Trophoblast cell (in vitro differentiated cells and primary cell): ENCODE results near the gene PCBP4.

Source experiments
- DNase-seq, 2 donors: peaks; one replicate each; pipeline ENCODE4 v3.0.0-alpha.2; 2016
- H2AFZ ChIP-seq: 2 replicates; pipeline ENCODE4 v1.6.1; 2013; ENCODE audit warnings: low read length, moderate library complexity, mild to moderate bottlenecking; ENCODE audit not compliant: insufficient read depth, poor library complexity
- H2AK5ac ChIP-seq: 2 replicates; pipeline ENCODE4 v1.6.1; 2013; ENCODE audit warnings: mild to moderate bottlenecking, low read length
- H2BK120ac ChIP-seq: 2 replicates; pipeline ENCODE4 v1.6.1; 2013; ENCODE audit warnings: low read length, mild to moderate bottlenecking, moderate library complexity; ENCODE audit not compliant: insufficient read depth, poor library complexity
- H2BK12ac ChIP-seq: 2 replicates; pipeline ENCODE4 v1.6.1; 2013; ENCODE audit warnings: mild to moderate bottlenecking, low read length, moderate library complexity
- H2BK5ac ChIP-seq: 2 replicates; pipeline ENCODE4 v1.6.1; 2013; ENCODE audit warnings: low read length, low read depth, moderate library complexity, mild to moderate bottlenecking; ENCODE audit not compliant: poor library complexity
- H3K14ac ChIP-seq: 2 replicates; pipeline ENCODE4 v1.6.1; 2013; ENCODE audit warnings: mild to moderate bottlenecking, low read length
- H3K18ac ChIP-seq: 2 replicates; pipeline ENCODE4 v1.6.1; 2013; ENCODE audit warnings: mild to moderate bottlenecking, low read length
- H3K23ac ChIP-seq: 2 replicates; pipeline ENCODE4 v1.6.1; 2013; ENCODE audit warnings: low read length
- H3K27ac ChIP-seq: 2 replicates; pipeline ENCODE4 v1.5.1; 2013; ENCODE audit warnings: low read depth, mild to moderate bottlenecking, inconsistent platforms, low read length, moderate library complexity
- H3K27me3 ChIP-seq: 2 replicates; pipeline ENCODE4 v1.6.1; 2013; ENCODE audit warnings: inconsistent platforms, mild to moderate bottlenecking, low read length, moderate library complexity; ENCODE audit not compliant: insufficient read depth
- H3K36me3 ChIP-seq, 2 experiments: 1 replicate in 1 of 2; 2 replicates in 1 of 2; pipeline ENCODE4 v1.6.1; 2013; ENCODE audit warnings: low read length in 2 of 2, mild to moderate bottlenecking in 2 of 2, moderate library complexity in 1 of 2; ENCODE audit not compliant: insufficient read depth in 2 of 2, control insufficient read depth in 1 of 2
- H3K4ac ChIP-seq: 2 replicates; pipeline ENCODE4 v1.6.1; 2013; ENCODE audit warnings: low read depth, mild to moderate bottlenecking, low read length, moderate library complexity
- H3K4me1 ChIP-seq, 2 experiments: 1 replicate in 1 of 2; 2 replicates in 1 of 2; pipeline ENCODE4 v1.6.1; 2013; ENCODE audit warnings: low read length in 2 of 2, mild to moderate bottlenecking in 2 of 2, moderate library complexity in 1 of 2; ENCODE audit not compliant: insufficient read depth in 2 of 2, control insufficient read depth in 1 of 2
- H3K4me2 ChIP-seq: 2 replicates; pipeline ENCODE4 v1.6.1; 2013; ENCODE audit warnings: inconsistent platforms, mild to moderate bottlenecking, low read length, moderate library complexity
- H3K4me3 ChIP-seq: 2 replicates; pipeline ENCODE4 v1.5.1; 2013; ENCODE audit warnings: mild to moderate bottlenecking, low read depth, low read length, inconsistent platforms
- H3K79me1 ChIP-seq: one replicate; pipeline ENCODE4 v1.6.1; 2013; ENCODE audit warnings: low read length
- H3K79me2 ChIP-seq: 2 replicates; pipeline ENCODE4 v1.6.1; 2013; ENCODE audit warnings: low read length, mild to moderate bottlenecking; ENCODE audit not compliant: control insufficient read depth, insufficient read depth, poor library complexity
- H3K9ac ChIP-seq: 2 replicates; pipeline ENCODE4 v1.6.1; 2013; ENCODE audit warnings: mild to moderate bottlenecking, low read length
- H3K9me3 ChIP-seq: 2 replicates; pipeline ENCODE4 v1.6.1; 2013; ENCODE audit warnings: low read depth, mild to moderate bottlenecking, control low read depth, inconsistent platforms, low read length; ENCODE audit not compliant: insufficient read depth
- H4K12ac ChIP-seq: 2 replicates; pipeline ENCODE4 v1.6.1; 2013; ENCODE audit warnings: low read depth, mild to moderate bottlenecking, low read length, moderate library complexity
- H4K8ac ChIP-seq: 2 replicates; pipeline ENCODE4 v1.6.1; 2013; ENCODE audit warnings: low read depth, mild to moderate bottlenecking, low read length, moderate library complexity
- H4K91ac ChIP-seq: one replicate; pipeline ENCODE4 v1.6.1; 2013; ENCODE audit warnings: low read depth, mild to moderate bottlenecking, low read length, moderate library complexity
- WGBS: extraction: QIAGEN DNeasy Blood & Tissue Kit; methylation state at CpG from one replicate; pipeline ENCODE4 v1.1.7; 2013; ENCODE audit warnings: missing lambda C conversion rate; ENCODE audit not compliant: insufficient read length, insufficient coverage; ENCODE audit errors: extremely low coverage; 5-methylcytosine and 5-hydroxymethylcytosine counted together

The PCBP4 gene

GRCh38 chr3:51933471-51934138, 33.6 kb downstream of the PCBP4 start:
- Histone ChIP-seq H3K18ac (no peak overlapping the region), H3K79me2 (no peaks in the 10 kb centered on the region), H3K23ac (no peak overlapping the region), H3K9ac (no peak overlapping the region), H2AK5ac (no peak overlapping the region), H2BK12ac (no peak overlapping the region), H3K9me3 (peaks cover 2% of the 10 kb centered on the region), H3K27ac (no peak overlapping the region), H2BK5ac (no peak overlapping the region), H3K4me2 (no peak overlapping the region), H3K27me3 (no peaks in the 10 kb centered on the region), H3K14ac (no peak overlapping the region), H3K4ac (no peak overlapping the region), H4K8ac (no peak overlapping the region), H2AFZ (no peak overlapping the region), H3K36me3 (peaks cover 48 to 52% of the 10 kb centered on the region in 2 experiments), H3K4me3 (no peak overlapping the region), H4K91ac (no peak overlapping the region), H2BK120ac (no peak overlapping the region), H4K12ac (no peak overlapping the region), H3K79me1 (no peaks in the 10 kb centered on the region), H3K4me1 (no peaks in the 10 kb centered on the region)
- WGBS, result no CpG with 5 or more reads among the region's 13 CpGs
- no peak for DNase-seq

DNA sequence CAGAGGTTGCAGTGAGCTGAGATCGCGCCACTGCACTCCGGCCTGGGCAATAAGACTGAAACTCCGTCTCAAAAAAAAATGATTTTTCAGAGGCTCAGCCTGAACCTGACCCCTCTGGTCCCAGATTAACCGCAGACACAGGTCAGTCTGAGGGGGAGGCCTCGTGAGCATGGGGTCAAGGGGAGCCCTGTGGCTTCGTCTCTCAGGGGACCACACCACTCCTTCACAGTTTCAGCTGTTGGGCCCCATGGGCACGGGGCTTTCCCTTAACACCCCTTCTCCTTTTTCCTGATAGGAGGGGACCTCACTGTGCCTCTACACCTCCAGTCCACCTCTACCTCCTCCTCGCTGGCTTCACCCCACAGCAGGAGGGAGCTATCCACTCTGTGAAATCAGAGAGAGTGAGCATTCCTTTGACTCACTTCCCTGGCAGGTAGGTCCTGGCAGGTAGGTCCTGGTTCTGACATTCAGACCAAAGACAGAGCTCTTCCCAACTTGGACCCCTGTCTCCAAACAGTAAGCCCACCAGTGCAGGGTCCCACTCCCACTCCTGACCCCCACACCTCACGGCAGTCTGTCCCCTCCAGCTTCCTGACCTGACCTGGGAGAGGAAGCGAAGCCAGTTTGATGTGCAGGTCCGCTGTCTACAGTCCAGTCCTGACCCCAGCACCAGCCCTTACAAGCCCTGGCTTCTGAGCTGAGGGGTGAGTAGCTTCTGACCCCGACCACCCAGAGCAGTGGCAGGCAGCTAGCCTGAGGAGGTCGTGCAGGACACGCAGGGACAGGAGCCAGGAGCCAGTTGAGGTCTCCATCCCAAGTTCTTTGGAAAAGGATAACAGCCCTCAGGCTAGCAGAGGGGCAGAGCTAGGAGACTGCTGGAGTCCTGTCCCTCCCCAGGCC, 34.5 kb downstream of the PCBP4 start:
- Histone ChIP-seq H2AK5ac (no peak overlapping the region), H3K79me1 (no peaks in the 10 kb centered on the region), H3K4me3 (no peak overlapping the region), H4K91ac (no peak overlapping the region), H3K9ac (no peak overlapping the region), H3K4ac (no peak overlapping the region), H3K4me2 (no peak overlapping the region), H3K18ac (no peak overlapping the region), H3K27ac (no peak overlapping the region), H3K23ac (no peak overlapping the region), H2AFZ (no peak overlapping the region), H2BK12ac (no peak overlapping the region), H3K27me3 (no peaks in the 10 kb centered on the region), H2BK120ac (no peak overlapping the region), H3K79me2 (no peaks in the 10 kb centered on the region), H4K12ac (no peak overlapping the region), H3K9me3 (peaks cover 2% of the 10 kb centered on the region), H4K8ac (no peak overlapping the region), H2BK5ac (no peak overlapping the region), H3K36me3 (peaks cover 45 to 48% of the 10 kb centered on the region in 2 experiments), H3K4me1 (no peaks in the 10 kb centered on the region), H3K14ac (no peak overlapping the region)
- no peak for DNase-seq
- no CpG with 5 or more reads among the region's 15 CpGs for WGBS

GRCh38 chr3:51931756-51932155, 35.5 kb downstream of the PCBP4 start:
- peaks cover 36 to 39% of the 10 kb centered on the region in 2 experiments for H3K36me3 ChIP-seq
- H4K91ac ChIP-seq, result no peak overlapping the region
- H4K12ac ChIP-seq, result no peak overlapping the region
- no peak overlapping the region for H3K4ac ChIP-seq
- H4K8ac ChIP-seq, result no peak overlapping the region
- H3K79me1 ChIP-seq, result no peaks in the 10 kb centered on the region
- no peak overlapping the region for H3K14ac ChIP-seq
- H3K4me1 ChIP-seq, result no peaks in the 10 kb centered on the region
- no peaks in the 10 kb centered on the region for H3K79me2 ChIP-seq
- no peak overlapping the region for H2BK120ac ChIP-seq
- no peak overlapping the region for H3K4me2 ChIP-seq
- no peak overlapping the region for H3K18ac ChIP-seq
- no peak overlapping the region for H2AK5ac ChIP-seq
- H3K9me3 ChIP-seq, result peaks cover 2% of the 10 kb centered on the region
- H2AFZ ChIP-seq, result no peak overlapping the region
- DNase-seq, result no peak
- H3K23ac ChIP-seq, result no peak overlapping the region
- H3K27me3 ChIP-seq, result no peaks in the 10 kb centered on the region
- no peak overlapping the region for H2BK5ac ChIP-seq
- H3K27ac ChIP-seq, result no peak overlapping the region
- H3K4me3 ChIP-seq, result no peak overlapping the region
- no peak overlapping the region for H2BK12ac ChIP-seq
- no CpG with 5 or more reads among the region's 6 CpGs for WGBS
- no peak overlapping the region for H3K9ac ChIP-seq

- no peak overlapping the region for H4K91ac ChIP-seq
- H3K36me3 ChIP-seq, result peaks cover 25 to 30% of the 10 kb centered on the region in 2 experiments
- no CpG with 5 or more reads among the region's 1 CpG for WGBS
- no peak overlapping the region for H2AK5ac ChIP-seq
- no peak for DNase-seq
- H2AFZ ChIP-seq, result no peak overlapping the region
- no peak overlapping the region for H3K4me3 ChIP-seq
- no peak overlapping the region for H3K4me2 ChIP-seq
- no peak overlapping the region for H3K9ac ChIP-seq
- H3K14ac ChIP-seq, result no peak overlapping the region
- no peak overlapping the region for H3K23ac ChIP-seq
- H3K79me2 ChIP-seq, result no peaks in the 10 kb centered on the region
- H3K18ac ChIP-seq, result no peak overlapping the region
- no peaks in the 10 kb centered on the region for H3K4me1 ChIP-seq
- no peak overlapping the region for H4K12ac ChIP-seq
- no peak overlapping the region for H4K8ac ChIP-seq
- H3K79me1 ChIP-seq, result no peaks in the 10 kb centered on the region
- no peak overlapping the region for H2BK120ac ChIP-seq
- H3K9me3 ChIP-seq, result peaks cover 2% of the 10 kb centered on the region
- H2BK5ac ChIP-seq, result no peak overlapping the region
- H2BK12ac ChIP-seq, result no peak overlapping the region
- H3K27ac ChIP-seq, result no peak overlapping the region
- H3K4ac ChIP-seq, result no peak overlapping the region
- H3K27me3 ChIP-seq, result no peaks in the 10 kb centered on the region
Observed at GRCh38 chr3:51930439-51930838, 36.8 kb downstream of the PCBP4 start.
